HCT116 (cell line): ENCODE data around the gene NUMB. TPM values are rescaled to one million over a fixed set of nuclear protein-coding genes. Genes with fewer than 3 reads are reported as not detected.

Source experiments
- ATAC-seq: fragments of 200-7000 bp; cut with Tn5 transposase; 2 replicates; pipeline ENCODE4 v1.9.1; 2020; ENCODE audit warnings: mild to moderate bottlenecking, moderate library complexity
- BruUV-seq: library from RNA; stranded (reverse); fragments of 400-500 nt; replicated peaks from 2 replicates; lab custom pipeline; 2021; lab: Mats Ljungman, UMichigan
- CTCF ChIA-PET: fragments of 300-600 bp; sonication (Branson Sonifier 250); formaldehyde crosslinking; loops from one replicate; lab custom pipeline; 2021; ENCODE audit warnings: antibody characterized with exemption; lab: Charles Lee
- POLR2A ChIA-PET: fragments of 300-600, 350-600 bp; sonication (Branson Sonifier 250); formaldehyde crosslinking; loops from one replicate; lab custom pipeline; 2021; ENCODE audit warnings: antibody characterized with exemption; lab: Charles Lee
- RAD21 ChIA-PET, 2 experiments: fragments of 300-600 bp; sonication (Branson Sonifier 250); formaldehyde crosslinking; loops; one replicate each; lab custom pipeline; 2023; ENCODE audit warnings: low total read pairs in 2 of 2; ENCODE audit not compliant: uncharacterized antibody in 2 of 2, unreplicated experiment in 2 of 2, low non-redundant PET in 1 of 2; lab: Charles Lee
- DNase-seq: peaks from one replicate; pipeline ENCODE4 v3.0.0-alpha.2; 2010; ENCODE audit warnings: low read depth, low spot score
- H2AFZ ChIP-seq: fragments of 200-600 bp; shearing (Covaris generic), sonication (generic); 2 replicates; pipeline ENCODE4 v1.6.1; 2017; ENCODE audit warnings: low read depth, mixed run types, mixed read lengths, antibody characterized with exemption, low read length; ENCODE audit not compliant: poor library complexity, severe bottlenecking
- H3K27ac ChIP-seq: 2 replicates; pipeline ENCODE4 v1.5.1; 2012; ENCODE audit warnings: low read depth, low read length
- H3K27me3 ChIP-seq: fragments of 200-600 bp; sonication (generic); 2 replicates; pipeline ENCODE4 v1.6.1; 2016; ENCODE audit warnings: mixed run types, low read length, mixed read lengths; ENCODE audit not compliant: insufficient read depth
- H3K36me3 ChIP-seq, 2 experiments: fragments of 200-500 bp in 1 of 2; fragments of 200-600 bp in 1 of 2; sonication (Bioruptor generic) in 1 of 2; sonication (generic) in 1 of 2; 2 replicates each; pipeline versions ENCODE4 v1.5.1 to v1.6.1; 2014 to 2016; ENCODE audit warnings: low read length in 2 of 2, inconsistent platforms in 1 of 2, mixed read lengths in 1 of 2, mixed run types in 1 of 2; ENCODE audit not compliant: insufficient read depth in 2 of 2, control insufficient read depth in 1 of 2
- H3K4me1 ChIP-seq, 2 experiments: fragments of 200-600 bp in 1 of 2; sonication (generic) in 1 of 2; 2 replicates each; pipeline versions ENCODE4 v1.5.1 to v1.6.1; 2012 to 2017; ENCODE audit warnings: low read length in 2 of 2, inconsistent platforms in 1 of 2, mild to moderate bottlenecking in 1 of 2, mixed read lengths in 1 of 2, mixed run types in 1 of 2, moderate library complexity in 1 of 2; ENCODE audit not compliant: insufficient read depth in 2 of 2, control insufficient read depth in 1 of 2
- H3K4me2 ChIP-seq: fragments of 200-600 bp; sonication (generic); 2 replicates; pipeline ENCODE4 v1.6.1; 2017; ENCODE audit warnings: mixed run types, low read length, mixed read lengths
- H3K4me3 ChIP-seq, 2 experiments: fragments of 200-600 bp in 1 of 2; sonication (generic) in 1 of 2; replicated peaks in 1 of 2; 2 replicates each; pipeline ENCODE4 v1.5.1; 2011 to 2016; ENCODE audit warnings: low read length in 2 of 2, control low read depth in 1 of 2, low read depth in 1 of 2, mild to moderate bottlenecking in 1 of 2, mixed read lengths in 1 of 2, mixed run types in 1 of 2
- H3K79me2 ChIP-seq: fragments of 200-600 bp; sonication (generic); 2 replicates; pipeline ENCODE4 v1.6.1; 2017; ENCODE audit warnings: mild to moderate bottlenecking, mixed run types, low read length, moderate library complexity, mixed read lengths; ENCODE audit not compliant: insufficient read depth
- H3K9ac ChIP-seq: fragments of 200-600 bp; sonication (generic); 2 replicates; pipeline ENCODE4 v1.6.1; 2016; ENCODE audit warnings: low read length, mixed read lengths
- H3K9me2 ChIP-seq: fragments of 200-600 bp; sonication (generic), shearing (Covaris generic); 2 replicates; pipeline ENCODE4 v1.6.1; 2017; ENCODE audit warnings: mixed run types, mild to moderate bottlenecking, moderate library complexity; ENCODE audit not compliant: insufficient read depth
- H3K9me3 ChIP-seq, 2 experiments: fragments of 200-500 bp in 1 of 2; fragments of 200-600 bp in 1 of 2; sonication (Bioruptor generic) in 1 of 2; sonication (generic) in 1 of 2; 2 replicates each; pipeline ENCODE4 v1.6.1; 2014 to 2017; ENCODE audit warnings: low read length in 2 of 2, mixed read lengths in 2 of 2, inconsistent platforms in 1 of 2, low read depth in 1 of 2, mild to moderate bottlenecking in 1 of 2, mixed run types in 1 of 2, moderate library complexity in 1 of 2; ENCODE audit not compliant: control insufficient read depth in 1 of 2, insufficient read depth in 1 of 2
- H4K20me1 ChIP-seq: fragments of 200-600 bp; sonication (generic), shearing (Covaris generic); 2 replicates; pipeline ENCODE4 v1.6.1; 2017; ENCODE audit warnings: mixed run types, mild to moderate bottlenecking, moderate library complexity; ENCODE audit not compliant: insufficient read depth
- CBX3 ChIP-seq: IDR thresholded peaks from 2 replicates; pipeline ENCODE4 v1.6.1; 2012; ENCODE audit warnings: low read depth
- CEBPB ChIP-seq: IDR thresholded peaks from 2 replicates; pipeline ENCODE4 v1.6.1; 2012; ENCODE audit warnings: low read depth
- EGR1 ChIP-seq: IDR thresholded peaks from 2 replicates; pipeline ENCODE4 v1.6.1; 2012; ENCODE audit warnings: low read depth
- ELF1 ChIP-seq: IDR thresholded peaks from 2 replicates; pipeline ENCODE4 v1.6.1; 2012; ENCODE audit warnings: low read depth, borderline replicate concordance
- EZH2 ChIP-seq: fragments of 200-600 bp; sonication (generic); IDR thresholded peaks from 2 replicates; pipeline ENCODE4 v1.6.1; 2017; ENCODE audit warnings: antibody characterized with exemption, mixed run types
- EZH2phosphoT487 ChIP-seq: fragments of 200-600 bp; IDR thresholded peaks from 2 replicates; pipeline ENCODE4 v1.6.1; 2018; ENCODE audit warnings: antibody characterized with exemption, borderline replicate concordance
- FOSL1 ChIP-seq: IDR thresholded peaks from 2 replicates; pipeline ENCODE4 v1.6.1; 2012; ENCODE audit warnings: low read depth
- POLR2AphosphoS5 ChIP-seq: IDR thresholded peaks from 2 replicates; pipeline ENCODE4 v1.6.1; 2011; ENCODE audit warnings: mild to moderate bottlenecking, low read depth, low read length, moderate library complexity
- RAD21 ChIP-seq: IDR thresholded peaks from 2 replicates; pipeline ENCODE4 v1.6.1; 2012; ENCODE audit warnings: low read depth, mild to moderate bottlenecking
- SIN3A ChIP-seq: IDR thresholded peaks from 2 replicates; pipeline ENCODE4 v1.6.1; 2012; ENCODE audit warnings: low read depth
- SP1 ChIP-seq: IDR thresholded peaks from 2 replicates; pipeline ENCODE4 v1.6.1; 2012; ENCODE audit warnings: low read depth
- SRF ChIP-seq: IDR thresholded peaks from 2 replicates; pipeline ENCODE4 v1.6.1; 2012; ENCODE audit warnings: low read depth
- TCF7L2 ChIP-seq: IDR thresholded peaks from 2 replicates; pipeline ENCODE4 v1.7.0; 2011; ENCODE audit warnings: borderline replicate concordance, inconsistent platforms; ENCODE audit not compliant: insufficient read depth, insufficient read length; ENCODE audit errors: extremely low read depth
- YY1 ChIP-seq: IDR thresholded peaks from 2 replicates; pipeline ENCODE4 v1.6.1; 2011; ENCODE audit warnings: low read length, low read depth, moderate library complexity, mild to moderate bottlenecking; ENCODE audit not compliant: insufficient replicate concordance; ENCODE audit errors: extremely low read depth
- ZNF274 ChIP-seq: fragments of 200-500 bp; sonication (Bioruptor generic); IDR thresholded peaks from 2 replicates; pipeline ENCODE4 v1.6.1; 2014; ENCODE audit warnings: mild to moderate bottlenecking, low read depth, low read length, inconsistent platforms
- intact Hi-C: fragments of 100-400 bp; cut with micrococcal nuclease; formaldehyde crosslinking; loops from 2 replicates; pipeline ENCODE4 v1.10.0; 2022
- total RNA-seq: library from RNA; stranded (reverse); gene quantifications from one replicate; pipeline ENCODE4 v1.2.1, GENCODE V29; 2021; ENCODE audit not compliant: unreplicated experiment
- TF ChIP-seq, protein P1 (sequence below): IDR thresholded peaks from 2 replicates; pipeline ENCODE4 v1.6.1; 2012
- TF ChIP-seq, protein P2 (sequence below), 3 experiments: fragments of 200-600 bp in 1 of 3; sonication (generic) in 1 of 3; IDR thresholded peaks in 2 of 3; conservative IDR thresholded peaks in 1 of 3; 2 replicates each; pipeline ENCODE4 v1.5.1; 2012 to 2017; ENCODE audit warnings: low read depth in 2 of 3, low read length in 2 of 3, antibody characterized with exemption in 1 of 3, borderline replicate concordance in 1 of 3, control low read depth in 1 of 3, mild to moderate bottlenecking in 1 of 3, mixed read lengths in 1 of 3, mixed run types in 1 of 3, moderate library complexity in 1 of 3; ENCODE audit not compliant: insufficient read depth in 1 of 3
- TF ChIP-seq, protein P3 (sequence below): IDR thresholded peaks from 2 replicates; pipeline ENCODE4 v1.6.1; 2012
- TF ChIP-seq, protein P4 (sequence below): IDR thresholded peaks from 2 replicates; pipeline ENCODE4 v1.6.1; 2012; ENCODE audit warnings: low read depth

The NUMB gene
- total RNA-seq, 1 experiment from 2014 or later = 43.0 TPM

DNA sequence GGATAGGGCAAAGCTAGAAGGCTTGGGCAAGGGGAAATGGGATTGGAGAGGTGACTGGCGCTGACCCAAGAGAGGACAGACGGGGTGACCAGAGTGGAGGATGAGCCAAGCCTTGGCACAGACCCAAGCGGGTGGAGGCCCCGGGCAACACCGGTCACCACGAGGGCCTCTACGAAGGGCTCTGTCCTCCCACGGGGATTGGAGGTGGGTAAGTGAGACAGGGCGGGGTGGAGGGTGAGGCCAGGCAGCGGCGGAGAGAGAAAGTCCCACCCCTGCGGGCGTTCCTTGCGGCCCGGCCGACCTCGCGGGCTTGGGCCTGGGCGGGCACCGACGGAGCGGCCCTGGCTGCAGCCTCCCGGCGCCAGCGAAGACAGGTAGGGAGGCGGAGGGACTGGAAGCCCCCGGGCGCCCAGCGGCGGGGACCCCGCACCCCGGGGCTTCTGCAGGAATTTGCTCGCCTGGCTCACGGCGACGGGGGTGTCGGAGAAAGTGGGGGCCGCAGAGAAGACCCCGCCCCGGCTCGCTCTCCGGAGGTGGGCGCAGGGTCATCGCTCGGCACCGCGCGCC, 221.0 kb downstream of the NUMB start, which contains the start of gene PAPLN:
PAPLN (plus strand) TSS at position 288 of the 567 bp plus-strand sequence. CDS start 2,273 bp downstream, outside the sequence.
- no TSS peak for BruUV-seq
- Histone ChIP-seq H3K27me3 (0 out of 2 replicates have a peak, but pooled peaks cover 14% of the 10 kb centered on the region), H3K9me3 (no peaks in the 10 kb centered on the region), H3K27ac (peak within 1 kb of the TSS; percentile 59; the same call in 1 of the 2 replicates), H3K9ac (peak within 1 kb of the TSS; percentile 72), H2AFZ (peak within 1 kb of the TSS; percentile 24), H3K4me1 (peaks cover 9 to 18% of the 10 kb centered on the region in 2 experiments), H3K36me3 (no peaks in the 10 kb centered on the region), H3K79me2 (no peaks in the 10 kb centered on the region), H3K4me2 (peak within 1 kb of the TSS; percentile 98), H3K9me2 (no peaks in the 10 kb centered on the region), H3K4me3 (peak within 1 kb of the TSS; percentile 63 to 75), H4K20me1 (no peaks in the 10 kb centered on the region)
- ChIA-PET CTCF (interaction anchor here (1.0 kb wide), 1 partner anchor 64 kb away, joined by 4 read pairs; no protein-coding TSS in a partner anchor), RAD21 (no interaction called here), POLR2A (no interaction called here)
- DNase-seq (peak; percentile 8), ATAC-seq (peak; percentile 88)
- intact Hi-C loops = no loop called here
- TF ChIP-seq ELF1 (no peak), FOSL1 (no peak), SP1 (no peak), ZNF274 (no peak), SIN3A (no peak), CEBPB (no peak), EGR1 (no peak), TCF7L2 (no peak), RAD21 (no peak), CBX3 (no peak), EZH2 (no peak), POLR2AphosphoS5 (peak; percentile 40; the same call in 1 of the 2 replicates), SRF (no peak), EZH2phosphoT487 (no peak), YY1 (no peak)
- TF ChIP-seq, protein P1, sequence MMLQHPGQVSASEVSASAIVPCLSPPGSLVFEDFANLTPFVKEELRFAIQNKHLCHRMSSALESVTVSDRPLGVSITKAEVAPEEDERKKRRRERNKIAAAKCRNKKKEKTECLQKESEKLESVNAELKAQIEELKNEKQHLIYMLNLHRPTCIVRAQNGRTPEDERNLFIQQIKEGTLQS = no peak
- TF ChIP-seq, protein P2, sequence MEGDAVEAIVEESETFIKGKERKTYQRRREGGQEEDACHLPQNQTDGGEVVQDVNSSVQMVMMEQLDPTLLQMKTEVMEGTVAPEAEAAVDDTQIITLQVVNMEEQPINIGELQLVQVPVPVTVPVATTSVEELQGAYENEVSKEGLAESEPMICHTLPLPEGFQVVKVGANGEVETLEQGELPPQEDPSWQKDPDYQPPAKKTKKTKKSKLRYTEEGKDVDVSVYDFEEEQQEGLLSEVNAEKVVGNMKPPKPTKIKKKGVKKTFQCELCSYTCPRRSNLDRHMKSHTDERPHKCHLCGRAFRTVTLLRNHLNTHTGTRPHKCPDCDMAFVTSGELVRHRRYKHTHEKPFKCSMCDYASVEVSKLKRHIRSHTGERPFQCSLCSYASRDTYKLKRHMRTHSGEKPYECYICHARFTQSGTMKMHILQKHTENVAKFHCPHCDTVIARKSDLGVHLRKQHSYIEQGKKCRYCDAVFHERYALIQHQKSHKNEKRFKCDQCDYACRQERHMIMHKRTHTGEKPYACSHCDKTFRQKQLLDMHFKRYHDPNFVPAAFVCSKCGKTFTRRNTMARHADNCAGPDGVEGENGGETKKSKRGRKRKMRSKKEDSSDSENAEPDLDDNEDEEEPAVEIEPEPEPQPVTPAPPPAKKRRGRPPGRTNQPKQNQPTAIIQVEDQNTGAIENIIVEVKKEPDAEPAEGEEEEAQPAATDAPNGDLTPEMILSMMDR (IDR thresholded peaks at IDR 0.05 in 2 of 3, conservative IDR thresholded peaks at IDR 0.05 in 1 of 3; ENCODE audit: borderline replicate concordance in 1 of 3, insufficient read depth in 1 of 3, low read depth in 2 of 3, low read length in 2 of 3) = no peak
- TF ChIP-seq, protein P3, sequence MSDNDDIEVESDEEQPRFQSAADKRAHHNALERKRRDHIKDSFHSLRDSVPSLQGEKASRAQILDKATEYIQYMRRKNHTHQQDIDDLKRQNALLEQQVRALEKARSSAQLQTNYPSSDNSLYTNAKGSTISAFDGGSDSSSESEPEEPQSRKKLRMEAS = peak; percentile 48; the same call in 1 of the 2 replicates
- TF ChIP-seq, protein P4, sequence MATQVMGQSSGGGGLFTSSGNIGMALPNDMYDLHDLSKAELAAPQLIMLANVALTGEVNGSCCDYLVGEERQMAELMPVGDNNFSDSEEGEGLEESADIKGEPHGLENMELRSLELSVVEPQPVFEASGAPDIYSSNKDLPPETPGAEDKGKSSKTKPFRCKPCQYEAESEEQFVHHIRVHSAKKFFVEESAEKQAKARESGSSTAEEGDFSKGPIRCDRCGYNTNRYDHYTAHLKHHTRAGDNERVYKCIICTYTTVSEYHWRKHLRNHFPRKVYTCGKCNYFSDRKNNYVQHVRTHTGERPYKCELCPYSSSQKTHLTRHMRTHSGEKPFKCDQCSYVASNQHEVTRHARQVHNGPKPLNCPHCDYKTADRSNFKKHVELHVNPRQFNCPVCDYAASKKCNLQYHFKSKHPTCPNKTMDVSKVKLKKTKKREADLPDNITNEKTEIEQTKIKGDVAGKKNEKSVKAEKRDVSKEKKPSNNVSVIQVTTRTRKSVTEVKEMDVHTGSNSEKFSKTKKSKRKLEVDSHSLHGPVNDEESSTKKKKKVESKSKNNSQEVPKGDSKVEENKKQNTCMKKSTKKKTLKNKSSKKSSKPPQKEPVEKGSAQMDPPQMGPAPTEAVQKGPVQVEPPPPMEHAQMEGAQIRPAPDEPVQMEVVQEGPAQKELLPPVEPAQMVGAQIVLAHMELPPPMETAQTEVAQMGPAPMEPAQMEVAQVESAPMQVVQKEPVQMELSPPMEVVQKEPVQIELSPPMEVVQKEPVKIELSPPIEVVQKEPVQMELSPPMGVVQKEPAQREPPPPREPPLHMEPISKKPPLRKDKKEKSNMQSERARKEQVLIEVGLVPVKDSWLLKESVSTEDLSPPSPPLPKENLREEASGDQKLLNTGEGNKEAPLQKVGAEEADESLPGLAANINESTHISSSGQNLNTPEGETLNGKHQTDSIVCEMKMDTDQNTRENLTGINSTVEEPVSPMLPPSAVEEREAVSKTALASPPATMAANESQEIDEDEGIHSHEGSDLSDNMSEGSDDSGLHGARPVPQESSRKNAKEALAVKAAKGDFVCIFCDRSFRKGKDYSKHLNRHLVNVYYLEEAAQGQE = no peak
